ENCODE measurements around the gene NAIP. TPM values are rescaled to one million over a fixed set of nuclear protein-coding genes. Genes with fewer than 3 reads are reported as not detected.
"Not testable (repeated sequence)": the region's sequence is repeated elsewhere in the genome, so short reads cannot be mapped to it uniquely, and the experiment has no call there.

The NAIP gene
- total RNA-seq, 1 experiment from 2014 or later: 11.7 TPM

DNA sequence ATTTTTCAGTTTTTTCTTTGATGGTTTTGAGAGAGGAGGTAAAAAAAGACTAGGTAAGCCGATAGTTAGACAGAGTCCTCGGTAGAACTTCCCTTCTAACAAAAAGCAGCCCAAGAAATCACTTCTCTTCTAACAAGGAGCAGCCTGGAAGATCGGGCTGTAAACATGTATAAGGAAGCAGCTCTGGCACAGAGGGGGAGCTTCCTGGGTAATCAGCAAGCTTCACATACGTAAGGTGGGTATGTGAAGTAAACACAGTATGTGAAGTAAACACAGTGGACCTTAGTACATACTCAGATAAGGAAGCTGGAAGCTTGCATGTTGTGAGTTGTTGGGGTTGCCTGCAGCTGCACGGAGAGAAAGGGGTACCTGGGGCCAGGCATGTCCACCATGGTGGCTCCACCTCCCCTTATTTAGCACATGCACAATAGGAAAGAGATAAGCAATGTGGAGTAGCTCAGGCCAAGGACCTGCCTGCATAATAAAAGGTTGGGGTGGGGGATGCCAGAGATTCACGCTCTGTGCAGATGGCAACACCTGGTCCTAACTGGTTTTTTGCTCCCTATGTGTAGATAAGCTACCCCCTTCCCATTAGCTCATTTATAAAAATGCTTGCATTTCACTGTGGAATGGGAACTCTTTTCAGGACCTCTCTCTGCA is 93.3 kb downstream of the NAIP start:
- H3K79me2 ChIP-seq (ENCODE audit: low read depth); intact Hi-C loops (cut with micrococcal nuclease; ENCODE audit: unreplicated experiment); H3K9me2 ChIP-seq (ENCODE audit: insufficient read depth); POLR2A ChIA-PET (ENCODE audit: unreplicated experiment); DNase-seq; H2AFZ ChIP-seq; H4K20me1 ChIP-seq (ENCODE audit: insufficient read depth); H3K4me1 ChIP-seq (replicated peaks; ENCODE audit: insufficient read depth); H3F3A ChIP-seq (ENCODE audit: insufficient read depth, low read depth); H3K27me3 ChIP-seq (ENCODE audit: insufficient read depth, low read depth); BruUV-seq (replicated peaks); H3K4me2 ChIP-seq; H3K27ac ChIP-seq; CTCF ChIA-PET; H3K9me3 ChIP-seq (ENCODE audit: insufficient read depth, low read depth); H3K4me3 ChIP-seq; H3K36me3 ChIP-seq (ENCODE audit: low read depth): not testable (repeated sequence)

DNA sequence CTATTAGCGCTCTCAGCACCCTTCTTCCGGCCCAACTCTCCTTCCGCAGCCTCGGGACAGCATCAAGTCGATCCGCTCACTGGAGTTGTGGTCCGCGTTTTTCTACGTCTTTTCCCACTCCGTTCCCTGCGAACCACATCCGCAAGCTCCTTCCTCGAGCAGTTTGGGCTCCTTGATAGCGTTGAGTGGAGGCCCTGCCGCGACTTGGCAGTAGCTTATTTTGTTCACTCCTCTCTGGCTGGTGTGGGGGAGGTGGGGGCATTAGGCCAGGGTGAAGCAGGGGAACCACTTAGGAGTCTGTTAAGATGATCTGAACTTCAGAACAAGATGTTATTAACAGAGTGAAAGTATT is 100.0 kb downstream of the NAIP start:
- H3K27me3 ChIP-seq (ENCODE audit: insufficient read depth, low read depth); POLR2A ChIA-PET (ENCODE audit: unreplicated experiment); H2AFZ ChIP-seq; H3K79me2 ChIP-seq (ENCODE audit: low read depth); H3K4me1 ChIP-seq (replicated peaks; ENCODE audit: insufficient read depth); H3K4me3 ChIP-seq; H3K4me2 ChIP-seq; H4K20me1 ChIP-seq (ENCODE audit: insufficient read depth); H3K36me3 ChIP-seq (ENCODE audit: low read depth); H3K27ac ChIP-seq; DNase-seq; H3K9me2 ChIP-seq (ENCODE audit: insufficient read depth); H3K9me3 ChIP-seq (ENCODE audit: insufficient read depth, low read depth); CTCF ChIA-PET; BruUV-seq (replicated peaks); H3F3A ChIP-seq (ENCODE audit: insufficient read depth, low read depth); intact Hi-C loops (cut with micrococcal nuclease; ENCODE audit: unreplicated experiment): not testable (repeated sequence)

Other genes with a start within 250 kb of the NAIP start
- 1.1 and 5.7 TPM in 2 replicates for gene SERF1A, start 124.7 kb downstream of the NAIP start, total RNA-seq (2021)
- 28.5 and 36.4 TPM in 2 replicates for gene SMN1, start 100.3 kb downstream of the NAIP start, total RNA-seq (2021)
- 18.8 and 19.4 TPM in 2 replicates for gene GTF2H2, start 42.3 kb upstream of the NAIP start, total RNA-seq (2021)